ENCODE measurements around the gene DLG2.

DLG2 gene

DNA sequence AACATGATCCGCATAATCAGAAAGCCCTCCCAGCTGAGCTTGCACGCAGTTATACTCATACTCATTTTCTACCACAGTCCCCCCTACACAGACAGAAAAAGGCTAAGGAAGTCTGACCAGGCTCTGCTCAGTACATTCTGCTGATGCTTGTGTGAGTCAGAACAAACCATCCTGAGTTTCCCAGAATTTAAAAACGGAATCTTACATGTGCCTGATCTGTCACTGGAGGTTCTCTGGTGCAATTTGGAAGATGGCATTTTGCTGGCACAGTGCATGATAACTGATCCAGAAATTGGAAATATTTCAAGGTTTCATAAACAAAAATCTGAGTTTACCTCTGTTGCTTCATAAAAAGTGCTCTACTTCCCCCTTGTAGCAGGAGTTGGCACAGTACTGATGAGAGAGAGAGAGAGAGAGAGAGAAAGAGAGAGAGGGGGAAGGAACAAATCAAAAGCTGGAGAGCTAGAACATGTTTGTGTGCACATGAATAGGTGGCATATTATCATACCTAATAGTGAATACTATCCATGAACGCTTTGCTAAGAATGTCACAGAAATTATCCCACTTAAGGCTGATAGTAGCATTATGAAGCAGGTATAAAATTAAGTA, 1085.3 kb downstream of the DLG2 start:
- in situ Hi-C loops (cut with HindIII; ENCODE audit: low sequenced_read_pairs): no loop called here

DNA sequence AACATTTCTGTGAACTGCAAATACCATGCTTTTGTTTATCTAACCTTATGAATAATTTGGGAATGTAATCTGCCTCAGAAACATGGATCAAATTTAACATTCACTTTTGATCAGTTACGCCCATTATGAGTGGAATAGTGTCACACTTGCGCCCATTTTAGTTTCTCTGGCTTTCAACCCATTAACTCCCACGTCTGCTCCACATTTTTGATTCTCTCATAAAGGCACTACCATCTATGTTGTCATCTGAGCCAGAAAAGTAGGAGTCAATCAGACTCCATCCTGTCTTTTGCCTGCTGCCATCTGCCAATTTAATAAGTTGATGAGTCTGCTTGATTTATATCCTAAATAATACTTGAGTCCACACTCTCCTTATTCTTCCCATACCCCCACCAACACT, 1090.7 kb downstream of the DLG2 start:
- in situ Hi-C loops (cut with HindIII; ENCODE audit: low sequenced_read_pairs): no loop called here

DNA sequence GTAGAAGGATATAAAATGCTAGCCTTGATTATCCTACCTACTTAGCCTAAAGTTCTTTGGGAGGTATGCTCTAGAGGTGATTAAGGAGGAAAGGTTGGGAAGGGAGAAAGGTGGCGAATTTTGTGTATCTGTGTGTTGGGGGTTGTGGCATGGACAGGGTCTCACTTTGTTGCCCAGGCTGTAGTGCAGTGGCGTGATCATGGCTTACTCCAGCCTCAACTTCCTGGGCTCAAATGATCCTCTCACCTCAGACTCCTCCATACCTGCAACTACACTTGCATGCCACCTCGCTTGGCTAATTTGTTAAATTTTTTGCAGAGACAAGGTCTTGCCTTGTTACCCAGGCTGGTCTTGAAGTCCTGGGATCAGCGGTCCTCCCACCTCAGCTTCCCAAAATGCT, 1094.8 kb downstream of the DLG2 start:
- in situ Hi-C loops (cut with HindIII; ENCODE audit: low sequenced_read_pairs): no loop called here

DNA sequence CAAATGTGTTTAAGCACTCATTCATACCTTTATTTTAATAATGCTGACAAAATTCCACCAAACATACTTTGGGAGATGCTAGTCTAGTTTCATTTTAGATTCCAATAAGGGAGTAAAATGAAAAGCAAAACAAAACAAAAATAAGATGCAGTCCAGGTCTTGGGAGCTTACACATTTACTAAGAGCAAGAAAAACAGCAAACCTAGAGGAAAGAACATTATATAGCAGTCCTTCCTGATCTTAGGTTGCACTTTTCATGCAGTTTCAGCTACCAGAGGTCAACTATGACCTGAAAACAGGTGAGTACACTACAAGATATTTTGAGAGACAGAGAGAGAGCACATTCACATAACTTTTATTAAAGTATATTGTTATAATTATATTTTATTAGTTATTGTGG, 1100.9 kb downstream of the DLG2 start:
- in situ Hi-C loops (cut with HindIII; ENCODE audit: low sequenced_read_pairs): no loop called here

DNA sequence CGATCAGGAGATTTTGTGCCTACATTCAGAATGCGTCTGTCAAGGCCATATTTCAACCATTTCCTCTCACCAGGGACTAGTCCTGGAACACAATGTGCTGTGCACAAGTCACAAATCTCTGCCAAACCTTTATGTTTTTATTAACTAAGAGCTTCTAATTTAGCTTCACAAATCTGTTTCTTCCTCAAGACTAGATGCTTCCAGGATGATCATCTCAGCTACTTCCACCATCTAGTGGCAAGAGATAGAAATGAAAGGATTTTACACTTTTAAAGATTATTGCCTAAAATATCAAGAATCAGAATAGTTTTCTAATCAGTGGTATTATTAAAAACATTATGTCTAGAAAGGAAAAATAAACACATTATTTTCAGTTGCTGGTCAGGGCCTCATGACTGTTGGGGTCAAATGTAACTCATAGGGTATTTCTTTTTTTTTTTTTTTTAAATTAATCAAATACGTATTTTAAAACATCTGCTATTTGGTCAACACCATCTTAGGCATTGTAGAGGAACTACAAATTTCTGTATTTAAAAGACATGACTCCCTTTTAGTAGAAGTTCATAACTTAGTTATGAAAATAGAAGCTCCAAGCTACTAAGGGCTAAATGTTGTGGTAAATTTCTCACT, 1102.6 kb downstream of the DLG2 start:
- in situ Hi-C loops (cut with HindIII; ENCODE audit: low sequenced_read_pairs): no loop called here

DNA sequence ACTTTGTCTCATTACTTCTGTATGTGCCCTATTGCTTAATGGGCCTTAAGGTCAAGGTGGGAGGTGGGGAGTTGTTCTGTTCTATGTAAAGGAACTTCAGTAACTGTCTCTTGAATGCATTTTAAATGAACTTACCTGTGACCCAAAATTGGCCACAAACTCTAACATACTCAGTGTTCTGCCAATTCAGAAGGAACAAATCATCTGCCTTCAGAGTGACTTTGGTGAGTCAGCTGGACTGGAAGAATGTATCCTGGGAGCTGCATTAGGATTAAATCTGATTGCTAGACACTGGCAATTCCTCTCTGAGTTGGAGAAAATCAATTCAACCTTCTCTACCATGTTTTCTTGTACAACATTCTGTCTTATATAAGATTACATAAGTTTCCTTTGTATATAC, 1104.8 kb downstream of the DLG2 start:
- in situ Hi-C loops (cut with HindIII; ENCODE audit: low sequenced_read_pairs): no loop called here

DNA sequence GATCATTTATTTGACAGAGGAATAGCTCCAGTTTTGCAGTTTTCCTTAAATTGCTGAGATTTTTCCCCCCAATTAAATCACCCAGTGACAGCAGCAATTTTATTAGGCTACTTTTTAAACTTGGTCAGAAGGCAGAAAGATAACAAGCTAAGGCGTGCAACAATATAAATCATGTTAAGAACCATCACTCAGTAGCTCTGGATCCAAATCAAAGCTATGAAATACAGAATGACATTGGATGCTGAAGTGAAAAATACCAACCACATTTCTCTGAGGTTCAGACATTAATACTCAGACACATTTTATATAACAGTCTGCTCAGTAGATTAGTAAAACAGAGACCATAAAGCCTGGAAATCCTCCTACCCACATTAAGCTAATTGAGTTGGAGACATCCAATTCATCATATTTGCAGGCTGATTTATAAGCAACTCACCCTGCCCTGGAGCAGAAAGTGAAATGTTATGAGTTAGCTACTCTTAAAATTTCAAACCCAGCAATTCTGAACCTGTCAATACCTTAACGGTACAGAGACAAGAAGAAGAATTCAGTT, 1108.4 kb downstream of the DLG2 start:
- in situ Hi-C loops (cut with HindIII; ENCODE audit: low sequenced_read_pairs): no loop called here

DNA sequence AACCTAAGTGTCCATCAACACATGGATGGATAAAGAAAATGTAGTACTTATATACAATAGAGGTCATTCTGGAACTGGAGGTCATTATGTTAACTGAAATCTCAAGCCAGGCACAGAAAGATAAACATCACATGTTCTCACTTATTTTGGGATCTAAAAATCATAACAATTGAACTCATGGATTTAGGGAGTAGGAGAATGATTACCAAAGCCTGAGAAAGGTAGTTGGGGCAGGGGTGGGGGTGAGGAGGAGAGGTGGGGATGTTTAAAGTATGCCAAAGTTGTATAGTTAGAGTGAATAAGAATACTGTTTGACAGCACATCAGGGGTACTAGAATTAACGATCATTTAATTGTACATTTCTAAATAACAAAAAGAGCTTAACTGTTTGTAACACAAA, 1112.7 kb downstream of the DLG2 start:
- in situ Hi-C loops (cut with HindIII; ENCODE audit: low sequenced_read_pairs): no loop called here

DNA sequence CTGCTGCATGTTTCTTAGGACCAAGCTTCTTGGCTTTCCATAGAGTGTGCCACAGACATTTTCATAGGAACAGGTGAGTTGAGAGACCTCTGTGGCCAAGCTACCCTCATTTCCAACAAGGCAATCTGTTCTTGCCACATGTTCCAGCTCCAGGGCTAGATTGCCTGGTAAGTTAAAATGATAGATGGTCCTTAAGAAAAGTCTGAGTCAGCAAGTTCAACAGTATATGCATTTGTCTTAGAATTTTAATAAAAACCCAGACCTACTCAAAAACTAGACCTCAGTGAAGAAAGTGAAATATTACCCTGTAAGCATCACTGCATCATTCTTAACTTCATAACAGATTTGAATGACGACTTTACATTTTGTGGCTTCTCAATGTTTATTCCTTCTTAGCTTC, 1123.6 kb downstream of the DLG2 start:
- in situ Hi-C loops (cut with HindIII; ENCODE audit: low sequenced_read_pairs): no loop called here

DNA sequence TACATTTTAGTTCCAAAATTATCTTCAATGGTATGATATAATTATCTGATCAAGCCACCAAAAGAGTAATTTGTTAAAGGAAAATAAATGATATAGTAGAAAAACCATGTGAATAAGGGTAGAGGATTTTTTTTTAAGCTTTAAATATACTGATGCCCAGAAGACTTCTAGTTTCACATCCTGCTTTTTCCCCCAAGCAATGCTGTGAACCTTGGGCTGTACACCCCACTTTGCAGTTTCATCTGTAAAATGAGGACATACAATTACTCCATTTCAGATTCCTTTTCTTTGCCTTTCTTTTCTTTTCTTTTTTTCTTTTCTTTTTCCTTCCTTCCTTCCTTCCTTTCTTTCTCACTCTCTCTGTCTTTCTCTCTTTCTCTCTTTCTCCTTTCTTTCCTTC, 1125.4 kb downstream of the DLG2 start:
- in situ Hi-C loops (cut with HindIII; ENCODE audit: low sequenced_read_pairs): no loop called here

DNA sequence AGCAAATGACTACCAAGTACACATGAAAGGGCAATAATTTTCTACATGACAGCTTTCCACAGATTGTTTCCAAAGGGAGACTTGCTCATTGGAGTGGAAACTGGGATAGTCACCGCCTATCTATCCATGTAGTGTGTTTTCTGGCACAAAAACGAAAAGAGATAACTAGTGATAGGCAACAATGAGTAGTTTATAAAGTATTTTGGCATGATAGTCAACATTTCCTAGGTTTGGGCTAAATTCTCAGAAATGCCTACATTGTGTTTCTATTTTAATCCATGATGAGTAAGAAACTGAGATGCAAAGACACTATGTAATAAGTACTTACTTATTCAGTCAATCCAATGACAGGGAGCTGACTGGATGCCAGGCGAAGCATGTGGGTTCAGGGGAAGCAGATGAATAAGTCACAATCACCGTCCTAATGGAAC, 1129.1 kb downstream of the DLG2 start:
- in situ Hi-C loops (cut with HindIII; ENCODE audit: low sequenced_read_pairs): no loop called here

DNA sequence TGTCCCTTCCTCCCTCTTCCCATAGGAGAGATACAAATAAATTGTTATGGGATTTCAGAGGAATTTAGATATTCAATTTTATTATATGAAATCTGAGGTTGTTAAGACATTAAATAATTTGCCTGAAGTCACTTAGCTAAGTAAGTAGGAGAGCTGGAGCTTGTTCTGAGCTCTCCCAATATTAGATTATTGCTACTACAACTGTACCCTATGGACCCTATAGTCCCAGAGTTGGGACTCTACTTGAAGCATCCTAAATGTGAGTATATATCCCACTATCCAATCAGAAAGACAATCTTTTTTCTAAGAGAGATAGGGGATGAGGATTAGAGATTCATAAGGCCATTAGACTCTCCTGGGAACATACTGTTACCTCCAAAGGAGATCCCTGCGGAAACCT, 1130.0 kb downstream of the DLG2 start:
- in situ Hi-C loops (cut with HindIII; ENCODE audit: low sequenced_read_pairs): no loop called here

DNA sequence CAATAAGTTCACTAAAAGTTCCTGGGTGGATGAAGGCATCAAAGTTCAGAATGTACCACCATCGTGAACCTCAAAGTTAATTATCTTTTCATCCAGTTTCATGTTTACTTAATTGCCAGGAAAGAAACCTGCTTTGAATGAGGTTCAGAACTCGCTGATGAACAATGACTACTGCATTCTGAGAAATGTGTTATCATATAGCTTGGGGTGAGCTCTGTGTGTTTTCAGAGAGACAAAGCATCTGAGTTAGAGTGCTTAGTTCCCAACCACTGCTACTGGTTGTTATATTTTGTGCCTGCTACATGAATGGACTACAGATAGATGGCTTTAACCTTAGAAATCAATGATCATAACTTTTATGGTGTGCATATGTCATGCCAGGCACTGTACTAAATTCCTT, 1131.0 kb downstream of the DLG2 start:
- in situ Hi-C loops (cut with HindIII; ENCODE audit: low sequenced_read_pairs): no loop called here

DNA sequence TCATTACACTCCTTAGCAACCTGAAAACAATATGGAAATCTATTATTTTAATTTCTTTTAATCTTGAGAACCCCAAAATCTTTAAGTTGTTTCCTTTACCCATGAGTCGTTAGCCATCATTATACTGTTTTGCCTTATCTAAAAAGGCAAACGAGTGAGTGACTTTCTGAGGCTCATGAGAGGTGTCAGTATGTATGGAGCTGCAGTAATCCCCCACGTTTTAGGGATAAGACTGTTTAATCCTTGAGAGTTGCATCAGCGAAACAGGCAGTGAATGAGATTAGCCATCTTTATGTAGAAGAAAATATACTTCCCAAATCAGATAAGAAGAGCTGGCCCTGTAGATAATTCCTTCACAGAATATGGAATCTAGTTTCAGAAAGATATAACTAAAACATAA, 1147.0 kb downstream of the DLG2 start:
- in situ Hi-C loops (cut with HindIII; ENCODE audit: low sequenced_read_pairs): no loop called here

DNA sequence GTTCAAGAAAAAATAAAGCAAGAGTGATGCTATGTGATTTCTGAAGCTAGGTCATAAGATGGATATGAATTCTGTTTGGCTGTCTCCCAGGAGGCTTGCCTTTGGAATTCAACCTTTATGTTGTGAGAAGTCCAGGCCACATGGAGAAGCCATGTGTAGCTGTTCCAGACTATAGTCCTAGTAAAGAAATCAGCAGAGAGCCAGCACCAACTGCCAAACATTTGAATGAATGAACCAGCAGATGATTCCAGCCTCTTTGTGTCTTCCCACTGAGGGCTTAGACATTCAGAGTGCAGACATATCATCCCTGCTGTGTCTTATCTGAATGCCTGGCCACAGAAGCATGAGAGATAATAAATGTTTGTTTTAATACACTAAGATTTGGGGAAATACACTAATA, 1150.6 kb downstream of the DLG2 start:
- in situ Hi-C loops (cut with HindIII; ENCODE audit: low sequenced_read_pairs): no loop called here

DNA sequence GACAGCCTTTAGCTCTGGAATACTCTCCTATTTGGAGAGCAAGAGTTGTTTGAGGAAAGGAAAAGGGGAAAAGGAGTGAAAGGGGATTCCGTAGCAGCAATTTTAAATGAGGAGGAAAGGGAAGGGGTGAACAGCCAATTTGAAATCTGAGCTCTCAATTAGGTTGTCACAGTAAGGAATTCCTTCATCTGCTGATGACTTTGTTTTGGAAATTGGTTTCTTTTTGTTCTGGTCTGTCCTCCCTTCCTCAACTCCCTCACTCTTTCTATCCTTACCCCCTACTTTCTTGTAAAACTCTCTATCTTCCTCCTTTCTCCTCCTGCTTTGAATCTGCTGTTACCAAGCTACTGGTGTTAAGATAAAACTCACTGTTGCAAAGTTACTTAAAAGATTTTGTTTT, 1155.6 kb downstream of the DLG2 start:
- in situ Hi-C loops (cut with HindIII; ENCODE audit: low sequenced_read_pairs): no loop called here

DNA sequence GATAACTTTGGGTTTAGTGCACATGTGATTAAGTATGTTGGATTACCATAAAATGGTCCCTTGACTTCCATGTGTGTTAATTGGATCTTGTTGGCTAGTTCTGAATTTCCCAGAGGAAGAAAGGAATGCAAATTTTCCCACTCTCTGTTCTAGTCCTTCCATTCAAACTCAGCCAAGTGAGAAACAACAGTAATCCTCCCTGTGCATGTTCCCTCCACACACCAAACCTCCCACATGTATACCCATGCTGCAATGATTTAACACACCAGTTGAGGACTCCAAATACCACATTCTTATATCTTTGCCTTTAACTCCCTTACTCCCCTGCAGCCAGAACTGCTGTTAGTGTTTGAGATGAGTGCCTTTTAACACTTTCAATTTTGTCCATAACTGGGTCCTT, 1158.9 kb downstream of the DLG2 start:
- in situ Hi-C loops (cut with HindIII; ENCODE audit: low sequenced_read_pairs): no loop called here

DNA sequence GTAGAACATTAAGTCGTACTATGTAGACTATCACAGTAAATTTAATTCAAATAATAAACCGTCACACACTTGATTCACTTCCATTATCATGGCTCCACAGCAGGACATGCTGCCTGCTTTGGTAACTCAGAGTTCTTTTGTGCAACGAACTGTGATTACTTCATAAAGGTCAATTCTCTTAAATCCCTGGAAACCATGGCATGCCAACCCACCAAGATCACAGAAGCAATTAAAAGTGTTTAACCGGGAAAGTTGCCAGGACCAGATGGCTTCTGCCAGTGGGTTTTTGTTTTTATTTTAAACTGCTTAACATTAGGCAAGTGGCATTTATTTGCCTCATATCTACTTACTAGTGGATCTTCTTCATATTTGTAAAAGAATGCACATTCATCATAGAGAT, 1162.1 kb downstream of the DLG2 start:
- in situ Hi-C loops (cut with HindIII; ENCODE audit: low sequenced_read_pairs): no loop called here

DNA sequence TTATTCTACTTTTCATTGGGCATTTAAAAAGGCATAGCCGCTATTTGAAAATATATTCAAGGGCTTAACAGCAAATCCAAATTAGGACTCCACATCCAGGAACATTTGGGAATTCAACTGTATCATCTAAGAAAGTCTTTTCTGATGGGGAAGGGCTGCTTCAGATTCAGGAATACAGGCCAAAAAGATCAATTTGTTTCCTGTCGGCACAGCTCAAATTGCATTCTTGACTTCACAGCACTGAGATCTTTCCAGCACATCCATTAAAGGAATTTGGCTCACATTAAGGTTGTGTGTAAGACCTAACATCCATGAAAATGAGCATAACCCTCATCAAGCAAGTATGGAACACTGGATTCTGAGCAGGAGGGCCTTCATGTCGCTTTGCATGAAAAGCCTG, 1171.5 kb downstream of the DLG2 start:
- in situ Hi-C loops (cut with HindIII; ENCODE audit: low sequenced_read_pairs): no loop called here

DNA sequence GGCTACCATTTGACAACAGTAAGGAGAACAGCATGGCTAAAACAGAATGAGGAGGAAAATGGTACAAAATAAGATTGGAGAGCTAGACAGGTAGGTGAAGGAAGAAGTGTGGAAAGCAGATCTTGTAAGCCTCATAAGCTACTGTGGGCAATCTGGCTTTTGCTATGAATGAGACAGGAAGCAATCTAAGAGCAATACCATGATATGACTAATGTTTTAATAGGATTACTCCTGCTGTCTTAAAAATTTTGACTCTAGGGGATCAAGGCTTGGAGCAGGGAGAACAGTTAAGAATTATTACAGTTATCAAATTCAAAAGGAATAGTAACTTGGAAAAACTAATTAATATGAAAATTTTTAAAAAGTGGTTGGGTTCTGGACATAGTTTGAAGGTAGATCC, 1174.9 kb downstream of the DLG2 start:
- in situ Hi-C loops (cut with HindIII; ENCODE audit: low sequenced_read_pairs): no loop called here

DNA sequence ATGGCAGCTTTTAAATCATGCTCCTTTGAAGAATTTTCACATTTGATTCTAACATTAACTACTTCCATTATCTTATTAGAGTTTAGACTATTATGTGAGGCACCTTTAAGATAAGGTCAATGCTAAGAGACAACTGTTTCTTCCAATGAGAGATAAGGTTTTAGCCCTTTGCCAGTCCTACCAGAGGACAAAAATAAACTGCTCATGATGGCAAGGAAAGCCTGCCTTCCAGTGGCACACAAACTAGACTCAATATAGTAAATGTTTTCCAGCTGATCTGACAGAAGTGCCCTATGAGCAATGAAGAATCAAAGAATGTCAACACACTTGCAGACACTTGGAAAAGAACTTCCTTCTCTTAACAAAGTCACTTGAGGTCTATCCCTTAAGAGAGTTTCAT, 1188.6 kb downstream of the DLG2 start:
- in situ Hi-C loops (cut with HindIII; ENCODE audit: low sequenced_read_pairs): no loop called here

DNA sequence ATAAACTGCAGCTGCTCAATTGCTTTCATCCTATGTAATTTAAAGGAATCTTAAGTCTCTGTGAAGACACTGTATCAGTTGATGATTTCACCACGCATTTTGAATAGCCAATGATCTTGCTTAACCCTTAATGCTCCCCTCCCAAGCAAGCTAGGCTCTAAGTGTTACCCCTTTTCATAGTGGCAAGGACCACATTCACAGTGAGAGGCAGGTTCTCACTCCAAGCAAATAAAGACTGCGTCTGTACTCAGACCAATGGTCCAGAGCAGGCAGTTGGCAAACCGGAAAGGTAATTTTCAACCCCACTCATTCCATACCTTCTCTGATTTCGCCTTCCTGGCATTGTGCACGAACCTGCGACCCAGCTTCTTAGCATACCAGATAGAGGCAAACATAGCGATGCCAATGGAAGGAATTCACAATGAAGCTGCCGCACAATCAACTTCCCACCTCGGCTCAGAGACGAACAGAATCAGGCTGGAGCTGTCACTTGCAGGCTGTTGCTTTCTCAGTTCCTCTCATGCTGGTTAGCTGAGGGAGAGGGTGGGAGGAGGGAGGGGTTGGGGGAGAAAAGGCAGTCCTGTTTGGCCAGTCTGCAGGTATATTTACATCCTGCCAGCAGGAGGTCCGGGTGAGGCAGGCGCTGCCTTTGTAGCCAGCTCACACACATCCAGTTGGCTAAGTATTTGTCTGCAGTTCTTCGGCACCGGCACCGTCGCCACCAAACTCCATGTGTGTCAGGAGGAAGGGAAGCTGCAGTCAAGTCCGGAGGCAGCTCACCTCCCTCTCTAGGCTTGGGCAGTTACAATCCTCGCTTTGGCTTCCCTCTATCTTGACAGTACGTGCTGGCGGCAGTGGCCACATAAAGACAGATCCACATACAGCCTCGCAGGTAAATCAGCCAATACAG, 1189.8 kb downstream of the DLG2 start:
- in situ Hi-C loops (cut with HindIII; ENCODE audit: low sequenced_read_pairs): no loop called here

Measured in DLD1 (cell line).